Prostate gland (tissue), 2 donors: ENCODE measurements around the gene MUC21. TPM values are rescaled to one million over a fixed set of nuclear protein-coding genes. Genes with fewer than 3 reads are reported as not detected.

Experiments
- DNase-seq: peaks from one replicate; pipeline ENCODE4 v3.0.0-alpha.2; 2019; ENCODE audit warnings: low spot score
- H3K27ac ChIP-seq, 2 donors: fragments of 200-600 bp; sonication (generic); 2 replicates each; pipeline ENCODE4 v1.5.1; 2017 to 2019
- H3K27me3 ChIP-seq: fragments of 200-600 bp; sonication (generic); replicated peaks from 2 replicates; pipeline ENCODE4 v1.5.1; 2019; ENCODE audit not compliant: insufficient read depth
- H3K36me3 ChIP-seq, 2 donors: fragments of 200-600 bp; sonication (generic); 1 replicate in 1 of 2; 2 replicates in 1 of 2; pipeline versions ENCODE4 v1.5.1 to v1.8.1; 2017 to 2019
- H3K4me1 ChIP-seq: fragments of 200-600 bp; sonication (generic); replicated peaks from 2 replicates; pipeline ENCODE4 v1.5.1; 2019
- H3K4me3 ChIP-seq, 2 donors: fragments of 200-600 bp; sonication (generic); 2 replicates each; pipeline ENCODE4 v1.5.1; 2017 to 2019
- H3K9me3 ChIP-seq: fragments of 200-600 bp; sonication (generic); 2 replicates; pipeline ENCODE4 v1.5.1; 2017
- CTCF ChIP-seq, 4 experiments: fragments of 200-600 bp in 2 of 4; fragments of 450-650 bp in 2 of 4; sonication (generic) in 2 of 4; IDR thresholded peaks; 1 replicate in 3 of 4; 2 replicates in 1 of 4; pipeline ENCODE4 v1.5.1; 2016 to 2019; ENCODE audit warnings: antibody characterized with exemption in 4 of 4, mild to moderate bottlenecking in 2 of 4, moderate library complexity in 2 of 4
- POLR2A ChIP-seq: fragments of 450-650 bp; IDR thresholded peaks from one replicate; pipeline ENCODE4 v1.6.1; 2016; ENCODE audit warnings: antibody characterized with exemption, mild to moderate bottlenecking
- POLR2AphosphoS5 ChIP-seq: sonication (generic); formaldehyde crosslinking; IDR thresholded peaks from one replicate; pipeline ENCODE4 v1.6.1; 2017; ENCODE audit warnings: antibody characterized with exemption
- WGBS: methylation state at CpG from one replicate; pipeline ENCODE4 v1.1.5; 2018; 5-methylcytosine and 5-hydroxymethylcytosine counted together
- intact Hi-C: fragments of 100-400 bp; cut with DNase I; formaldehyde crosslinking; loops from one replicate; pipeline ENCODE4 v1.14.2; 2022
- total RNA-seq, 2 donors: library from RNA; depleted of rRNA; stranded (reverse); fragments of >200 nt; gene quantifications; one replicate each; pipeline ENCODE4 v1.1.0, GENCODE V29; 2016

The MUC21 gene
- total RNA-seq, 2 donors from 2014 or later = 0.28 TPM; not detected in 1

- Histone ChIP-seq H3K27me3 (peaks cover 4% of the 10 kb centered on the region), H3K27ac (no peak overlapping the region), H3K36me3 (no peaks in the 10 kb centered on the region), H3K9me3 (no peaks in the 10 kb centered on the region), H3K4me3 (no peak overlapping the region), H3K4me1 (no peaks in the 10 kb centered on the region)
- TF ChIP-seq CTCF (IDR thresholded peaks at IDR 0.05) (no peak), POLR2AphosphoS5 (no peak), POLR2A (no peak)
- no peak for DNase-seq
- WGBS = 38% methylated on average over 3 of the region's 3 CpGs
- intact Hi-C loops = no loop called here
Observed at GRCh38 chr6:31037682-31038081, 54.2 kb downstream of the MUC21 start.

DNA sequence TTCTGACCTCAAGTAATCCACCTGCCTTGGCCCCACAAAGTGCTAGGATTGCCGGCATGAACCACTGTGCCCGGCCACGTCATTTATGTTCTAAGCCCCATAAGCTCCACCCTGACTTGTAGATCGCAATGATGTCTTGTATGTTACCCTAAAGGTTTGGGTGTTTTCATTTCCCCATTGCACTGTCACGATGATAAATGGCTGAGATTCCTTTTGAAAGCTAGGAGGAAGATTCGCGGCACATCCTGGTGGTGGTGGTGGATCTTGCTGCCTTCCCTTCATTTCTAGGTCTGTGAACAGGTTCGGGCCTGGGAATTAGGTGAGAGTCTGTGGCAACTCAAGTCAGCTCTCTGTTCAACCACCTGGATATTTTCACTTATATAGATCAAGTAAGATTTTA lies 55.0 kb downstream of the MUC21 start:
- no peak for TF ChIP-seq POLR2A
- TF ChIP-seq POLR2AphosphoS5 = no peak
- no peak for TF ChIP-seq CTCF (IDR thresholded peaks at IDR 0.05)

More for the DNA sequence above, 55.0 kb downstream of the MUC21 start:
- H3K4me3 ChIP-seq = no peak overlapping the region
- H3K9me3 ChIP-seq = no peaks in the 10 kb centered on the region
- peaks cover 4% of the 10 kb centered on the region for H3K27me3 ChIP-seq
- intact Hi-C loops = no loop called here
- H3K4me1 ChIP-seq = no peaks in the 10 kb centered on the region
- WGBS = 88% methylated on average over 8 of the region's 8 CpGs
- no peaks in the 10 kb centered on the region for H3K36me3 ChIP-seq
- H3K27ac ChIP-seq = no peak overlapping the region
- DNase-seq = no peak

Other genes starting within 250 kb of the MUC21 start
- gene FLOT1, start 241.0 kb upstream of the MUC21 start, total RNA-seq = 100 to 1,000 TPM; 117 to 133 TPM
- 10 to 100 TPM; 13.9 to 26.4 TPM for gene IER3, start 239.2 kb upstream of the MUC21 start, total RNA-seq
- 100 to 1,000 TPM; 178 to 182 TPM for gene DDR1, start 99.2 kb upstream of the MUC21 start, total RNA-seq
- gene GTF2H4, start 75.5 kb upstream of the MUC21 start, total RNA-seq = 10 to 100 TPM; 19.0 to 26.2 TPM
- gene VARS2, start 69.5 kb upstream of the MUC21 start, total RNA-seq = 10 to 100 TPM; 15.8 to 27.0 TPM
- not detected for gene SFTA2, start 51.5 kb upstream of the MUC21 start, total RNA-seq
- gene MUCL3, start 42.7 kb upstream of the MUC21 start, total RNA-seq = not detected
- gene MUC22, start 26.8 kb downstream of the MUC21 start, total RNA-seq = under 1 TPM in 1 of 2 donors, not detected in 1; 0.17 TPM
- gene C6orf15, start 128.9 kb downstream of the MUC21 start, total RNA-seq = under 1 TPM in 1 of 2 donors, not detected in 1; 0.51 TPM
- 1 to 10 TPM; 1.2 to 3.5 TPM for gene PSORS1C1, start 131.1 kb downstream of the MUC21 start, total RNA-seq
- gene CDSN, start 136.7 kb downstream of the MUC21 start, total RNA-seq = 1 to 10 TPM in 1 of 2 donors, under 1 TPM in 1; 0.50 to 1.5 TPM
- not detected for gene PSORS1C2, start 155.3 kb downstream of the MUC21 start, total RNA-seq
- 10 to 100 TPM; 20.3 to 37.4 TPM for gene CCHCR1, start 174.1 kb downstream of the MUC21 start, total RNA-seq
- 10 to 100 TPM in 1 of 2 donors, 1 to 10 TPM in 1; 7.6 to 10.0 TPM for gene TCF19, start 174.9 kb downstream of the MUC21 start, total RNA-seq
- gene POU5F1, start 187.0 kb downstream of the MUC21 start, total RNA-seq = 10 to 100 TPM in 1 of 2 donors, 1 to 10 TPM in 1; 3.4 to 21.5 TPM